ENCODE data around the gene GNL3. TPM values are rescaled to one million over a fixed set of nuclear protein-coding genes. Genes with fewer than 3 reads are reported as not detected.

GNL3 gene
- total RNA-seq, 1 donor from 2014 or later, result 232 TPM

GRCh38 chr3:52682016-52682415 is 3.8 kb upstream of the GNL3 start:
- FAIRE-seq (no peak), DNase-seq (ENCODE audit: low read depth) (peak; percentile 86)
- peaks cover 8% of the 10 kb centered on the region for H3K36me3 ChIP-seq (ENCODE audit: control insufficient read depth, insufficient read depth, low read length)
- peak; percentile 30 for TF ChIP-seq CTCF (IDR thresholded peaks at IDR 0.05; ENCODE audit: insufficient read depth, low read length, severe bottlenecking)
- H3K27me3 ChIP-seq (ENCODE audit: control insufficient read depth, insufficient read depth, low read length), result no peaks in the 10 kb centered on the region
- no peak overlapping the region for H3K4me3 ChIP-seq (ENCODE audit: low read depth, low read length)

- Histone ChIP-seq H3K27me3 (ENCODE audit: control insufficient read depth, insufficient read depth, low read length) (no peaks in the 10 kb centered on the region), H3K36me3 (ENCODE audit: control insufficient read depth, insufficient read depth, low read length) (peaks cover 14% of the 10 kb centered on the region), H3K4me3 (ENCODE audit: low read depth, low read length) (no peak overlapping the region)
- FAIRE-seq, result no peak
- no peak for DNase-seq (ENCODE audit: low read depth)
- TF ChIP-seq CTCF (IDR thresholded peaks at IDR 0.05; ENCODE audit: insufficient read depth, low read length, severe bottlenecking), result no peak
Measured at GRCh38 chr3:52683611-52684010, 2.2 kb upstream of the GNL3 start.

- Histone ChIP-seq H3K27me3 (ENCODE audit: control insufficient read depth, insufficient read depth, low read length) (no peaks in the 10 kb centered on the region), H3K36me3 (ENCODE audit: control insufficient read depth, insufficient read depth, low read length) (peaks cover 20% of the 10 kb centered on the region), H3K4me3 (ENCODE audit: low read depth, low read length) (no peak overlapping the region)
- DNase-seq (ENCODE audit: low read depth) (no peak), FAIRE-seq (no peak)
- no peak for TF ChIP-seq CTCF (IDR thresholded peaks at IDR 0.05; ENCODE audit: insufficient read depth, low read length, severe bottlenecking)
Measured at GRCh38 chr3:52684184-52684583, 1.6 kb upstream of the GNL3 start.

GRCh38 chr3:52685285-52685708 is 535 bp upstream of the GNL3 start:
- H3K36me3 ChIP-seq (ENCODE audit: control insufficient read depth, insufficient read depth, low read length), result peaks cover 24% of the 10 kb centered on the region
- peak overlapping the region; percentile 88 for H3K4me3 ChIP-seq (ENCODE audit: low read depth, low read length)
- FAIRE-seq (no peak), DNase-seq (ENCODE audit: low read depth) (peak; percentile 25)
- H3K27me3 ChIP-seq (ENCODE audit: control insufficient read depth, insufficient read depth, low read length), result no peaks in the 10 kb centered on the region
- no peak for TF ChIP-seq CTCF (IDR thresholded peaks at IDR 0.05; ENCODE audit: insufficient read depth, low read length, severe bottlenecking)

- Histone ChIP-seq H3K4me3 (ENCODE audit: low read depth, low read length) (no peak overlapping the region), H3K27me3 (ENCODE audit: control insufficient read depth, insufficient read depth, low read length) (no peaks in the 10 kb centered on the region), H3K36me3 (ENCODE audit: control insufficient read depth, insufficient read depth, low read length) (peaks cover 35% of the 10 kb centered on the region)
- DNase-seq (ENCODE audit: low read depth) (peak; percentile 34), FAIRE-seq (no peak)
- no peak for TF ChIP-seq CTCF (IDR thresholded peaks at IDR 0.05; ENCODE audit: insufficient read depth, low read length, severe bottlenecking)
Measured at GRCh38 chr3:52688266-52688665, 2.4 kb downstream of the GNL3 start.

- peaks cover 41% of the 10 kb centered on the region for H3K36me3 ChIP-seq (ENCODE audit: control insufficient read depth, insufficient read depth, low read length)
- no peak for FAIRE-seq
Measured at GRCh38 chr3:52689151-52689550, 3.3 kb downstream of the GNL3 start.

More at GRCh38 chr3:52689151-52689550, 3.3 kb downstream of the GNL3 start:
- H3K27me3 ChIP-seq (ENCODE audit: control insufficient read depth, insufficient read depth, low read length), result no peaks in the 10 kb centered on the region
- DNase-seq (ENCODE audit: low read depth), result no peak
- TF ChIP-seq CTCF (IDR thresholded peaks at IDR 0.05; ENCODE audit: insufficient read depth, low read length, severe bottlenecking), result no peak
- H3K4me3 ChIP-seq (ENCODE audit: low read depth, low read length), result no peak overlapping the region

All from bronchial epithelial cell (primary cell).